Fibroblast of lung (primary cell): ENCODE results near the gene HLF.

Source experiments
- CTCF ChIP-seq, 2 donors: IDR thresholded peaks in 1 of 2; conservative IDR thresholded peaks in 1 of 2; 1 replicate in 1 of 2; 2 replicates in 1 of 2; pipeline ENCODE4 v1.5.1; 2011 to 2012; ENCODE audit warnings: low read length in 2 of 2, control low read depth in 1 of 2, inconsistent platforms in 1 of 2, low read depth in 1 of 2, mild to moderate bottlenecking in 1 of 2
- EZH2 ChIP-seq: IDR thresholded peaks from 2 replicates; pipeline ENCODE4 v1.5.1; 2012; ENCODE audit warnings: low read length, control low read depth, mild to moderate bottlenecking; ENCODE audit errors: missing control alignments

GRCh38 chr17:55258578-55259135 is 6.1 kb upstream of the HLF start:
- TF ChIP-seq EZH2 (no peak), CTCF (conservative IDR thresholded peaks at IDR 0.05 in 1 of 2, IDR thresholded peaks at IDR 0.05 in 1 of 2; ENCODE audit: low read depth in 1 of 2, low read length in 2 of 2) (no peak)
